ENCODE measurements around the gene DDX1. TPM values are rescaled to one million over a fixed set of nuclear protein-coding genes. Genes with fewer than 3 reads are reported as not detected.

The DDX1 gene
- total and polyA plus RNA-seq, 2 experiments from 2014 or later: 99.9 to 102 TPM

GRCh38 chr2:15646661-15647060 is 55.0 kb downstream of the DDX1 start:
- ATAC-seq: no peak
- Histone ChIP-seq H3K27ac (ENCODE audit: low read depth) (no peak overlapping the region), H3K27me3 (ENCODE audit: insufficient read depth) (no peaks in the 10 kb centered on the region), H4K20me1 (replicated peaks; ENCODE audit: insufficient read depth) (no peaks in the 10 kb centered on the region), H3F3A (replicated peaks; ENCODE audit: low read depth) (no peaks in the 10 kb centered on the region), H3K4me3 (no peak overlapping the region), H3K36me3 (ENCODE audit: insufficient read depth) (no peaks in the 10 kb centered on the region), H3K4me2 (no peak overlapping the region), H3K9me2 (ENCODE audit: insufficient read depth) (no peaks in the 10 kb centered on the region), H3K79me2 (replicated peaks; ENCODE audit: insufficient read depth) (no peaks in the 10 kb centered on the region), H2AFZ (no peak overlapping the region), H3K4me1 (ENCODE audit: insufficient read depth) (no peaks in the 10 kb centered on the region)
- TF ChIP-seq ZNF331 (CRISPR knock-in tag; IDR thresholded peaks at IDR 0.05; ENCODE audit: low read depth) (no peak), CREB1 (CRISPR knock-in tag; IDR thresholded peaks at IDR 0.05; ENCODE audit: low read depth) (no peak), NANOG (IDR thresholded peaks at IDR 0.05; ENCODE audit: borderline replicate concordance) (no peak), ETS1 (IDR thresholded peaks at IDR 0.05) (no peak), EZH2phosphoT487 (IDR thresholded peaks at IDR 0.05; ENCODE audit: unreplicated experiment) (no peak)
- TF ChIP-seq, protein P1, sequence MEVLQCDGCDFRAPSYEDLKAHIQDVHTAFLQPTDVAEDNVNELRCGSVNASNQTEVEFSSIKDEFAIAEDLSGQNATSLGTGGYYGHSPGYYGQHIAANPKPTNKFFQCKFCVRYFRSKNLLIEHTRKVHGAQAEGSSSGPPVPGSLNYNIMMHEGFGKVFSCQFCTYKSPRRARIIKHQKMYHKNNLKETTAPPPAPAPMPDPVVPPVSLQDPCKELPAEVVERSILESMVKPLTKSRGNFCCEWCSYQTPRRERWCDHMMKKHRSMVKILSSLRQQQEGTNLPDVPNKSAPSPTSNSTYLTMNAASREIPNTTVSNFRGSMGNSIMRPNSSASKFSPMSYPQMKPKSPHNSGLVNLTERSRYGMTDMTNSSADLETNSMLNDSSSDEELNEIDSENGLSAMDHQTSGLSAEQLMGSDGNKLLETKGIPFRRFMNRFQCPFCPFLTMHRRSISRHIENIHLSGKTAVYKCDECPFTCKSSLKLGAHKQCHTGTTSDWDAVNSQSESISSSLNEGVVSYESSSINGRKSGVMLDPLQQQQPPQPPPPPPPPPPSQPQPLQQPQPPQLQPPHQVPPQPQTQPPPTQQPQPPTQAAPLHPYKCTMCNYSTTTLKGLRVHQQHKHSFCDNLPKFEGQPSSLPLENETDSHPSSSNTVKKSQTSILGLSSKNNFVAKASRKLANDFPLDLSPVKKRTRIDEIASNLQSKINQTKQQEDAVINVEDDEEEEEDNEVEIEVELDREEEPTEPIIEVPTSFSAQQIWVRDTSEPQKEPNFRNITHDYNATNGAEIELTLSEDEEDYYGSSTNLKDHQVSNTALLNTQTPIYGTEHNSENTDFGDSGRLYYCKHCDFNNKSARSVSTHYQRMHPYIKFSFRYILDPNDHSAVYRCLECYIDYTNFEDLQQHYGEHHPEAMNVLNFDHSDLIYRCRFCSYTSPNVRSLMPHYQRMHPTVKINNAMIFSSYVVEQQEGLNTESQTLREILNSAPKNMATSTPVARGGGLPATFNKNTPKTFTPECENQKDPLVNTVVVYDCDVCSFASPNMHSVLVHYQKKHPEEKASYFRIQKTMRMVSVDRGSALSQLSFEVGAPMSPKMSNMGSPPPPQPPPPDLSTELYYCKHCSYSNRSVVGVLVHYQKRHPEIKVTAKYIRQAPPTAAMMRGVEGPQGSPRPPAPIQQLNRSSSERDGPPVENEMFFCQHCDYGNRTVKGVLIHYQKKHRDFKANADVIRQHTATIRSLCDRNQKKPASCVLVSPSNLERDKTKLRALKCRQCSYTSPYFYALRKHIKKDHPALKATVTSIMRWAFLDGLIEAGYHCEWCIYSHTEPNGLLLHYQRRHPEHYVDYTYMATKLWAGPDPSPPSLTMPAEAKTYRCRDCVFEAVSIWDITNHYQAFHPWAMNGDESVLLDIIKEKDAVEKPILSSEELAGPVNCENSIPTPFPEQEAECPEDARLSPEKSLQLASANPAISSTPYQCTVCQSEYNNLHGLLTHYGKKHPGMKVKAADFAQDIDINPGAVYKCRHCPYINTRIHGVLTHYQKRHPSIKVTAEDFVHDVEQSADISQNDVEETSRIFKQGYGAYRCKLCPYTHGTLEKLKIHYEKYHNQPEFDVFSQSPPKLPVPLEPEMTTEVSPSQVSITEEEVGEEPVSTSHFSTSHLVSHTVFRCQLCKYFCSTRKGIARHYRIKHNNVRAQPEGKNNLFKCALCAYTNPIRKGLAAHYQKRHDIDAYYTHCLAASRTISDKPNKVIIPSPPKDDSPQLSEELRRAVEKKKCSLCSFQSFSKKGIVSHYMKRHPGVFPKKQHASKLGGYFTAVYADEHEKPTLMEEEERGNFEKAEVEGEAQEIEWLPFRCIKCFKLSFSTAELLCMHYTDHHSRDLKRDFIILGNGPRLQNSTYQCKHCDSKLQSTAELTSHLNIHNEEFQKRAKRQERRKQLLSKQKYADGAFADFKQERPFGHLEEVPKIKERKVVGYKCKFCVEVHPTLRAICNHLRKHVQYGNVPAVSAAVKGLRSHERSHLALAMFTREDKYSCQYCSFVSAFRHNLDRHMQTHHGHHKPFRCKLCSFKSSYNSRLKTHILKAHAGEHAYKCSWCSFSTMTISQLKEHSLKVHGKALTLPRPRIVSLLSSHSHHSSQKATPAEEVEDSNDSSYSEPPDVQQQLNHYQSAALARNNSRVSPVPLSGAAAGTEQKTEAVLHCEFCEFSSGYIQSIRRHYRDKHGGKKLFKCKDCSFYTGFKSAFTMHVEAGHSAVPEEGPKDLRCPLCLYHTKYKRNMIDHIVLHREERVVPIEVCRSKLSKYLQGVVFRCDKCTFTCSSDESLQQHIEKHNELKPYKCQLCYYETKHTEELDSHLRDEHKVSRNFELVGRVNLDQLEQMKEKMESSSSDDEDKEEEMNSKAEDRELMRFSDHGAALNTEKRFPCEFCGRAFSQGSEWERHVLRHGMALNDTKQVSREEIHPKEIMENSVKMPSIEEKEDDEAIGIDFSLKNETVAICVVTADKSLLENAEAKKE (CRISPR knock-in tag; IDR thresholded peaks at IDR 0.05): no peak
- TF ChIP-seq, protein P2, sequence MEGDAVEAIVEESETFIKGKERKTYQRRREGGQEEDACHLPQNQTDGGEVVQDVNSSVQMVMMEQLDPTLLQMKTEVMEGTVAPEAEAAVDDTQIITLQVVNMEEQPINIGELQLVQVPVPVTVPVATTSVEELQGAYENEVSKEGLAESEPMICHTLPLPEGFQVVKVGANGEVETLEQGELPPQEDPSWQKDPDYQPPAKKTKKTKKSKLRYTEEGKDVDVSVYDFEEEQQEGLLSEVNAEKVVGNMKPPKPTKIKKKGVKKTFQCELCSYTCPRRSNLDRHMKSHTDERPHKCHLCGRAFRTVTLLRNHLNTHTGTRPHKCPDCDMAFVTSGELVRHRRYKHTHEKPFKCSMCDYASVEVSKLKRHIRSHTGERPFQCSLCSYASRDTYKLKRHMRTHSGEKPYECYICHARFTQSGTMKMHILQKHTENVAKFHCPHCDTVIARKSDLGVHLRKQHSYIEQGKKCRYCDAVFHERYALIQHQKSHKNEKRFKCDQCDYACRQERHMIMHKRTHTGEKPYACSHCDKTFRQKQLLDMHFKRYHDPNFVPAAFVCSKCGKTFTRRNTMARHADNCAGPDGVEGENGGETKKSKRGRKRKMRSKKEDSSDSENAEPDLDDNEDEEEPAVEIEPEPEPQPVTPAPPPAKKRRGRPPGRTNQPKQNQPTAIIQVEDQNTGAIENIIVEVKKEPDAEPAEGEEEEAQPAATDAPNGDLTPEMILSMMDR (conservative IDR thresholded peaks at IDR 0.05; ENCODE audit: low read depth in 2 of 2): no peak
- Mint-ChIP-seq H3K4me3 (no peak overlapping the region), H3K27me3 (ENCODE audit: insufficient read depth, low read depth, poor library complexity) (peaks cover 8% of the 10 kb centered on the region), H3K27ac (no peak overlapping the region), H3K9me3 (no peaks in the 10 kb centered on the region; the same call in 2 of the 3 replicates), H3K36me3 (ENCODE audit: low read depth) (peaks cover 8% of the 10 kb centered on the region; the same call in 2 of the 3 replicates), H3K4me1 (peaks cover 8% of the 10 kb centered on the region)
- DNase-seq (ENCODE audit: low spot score): no peak

Measured in GM23338 (cell line).